ENCODE measurements around the gene COL18A1. TPM values are rescaled to one million over a fixed set of nuclear protein-coding genes. Genes with fewer than 3 reads are reported as not detected.

Gene COL18A1
- total RNA-seq, 2 donors from 2014 or later, result 117 to 134 TPM

DNA sequence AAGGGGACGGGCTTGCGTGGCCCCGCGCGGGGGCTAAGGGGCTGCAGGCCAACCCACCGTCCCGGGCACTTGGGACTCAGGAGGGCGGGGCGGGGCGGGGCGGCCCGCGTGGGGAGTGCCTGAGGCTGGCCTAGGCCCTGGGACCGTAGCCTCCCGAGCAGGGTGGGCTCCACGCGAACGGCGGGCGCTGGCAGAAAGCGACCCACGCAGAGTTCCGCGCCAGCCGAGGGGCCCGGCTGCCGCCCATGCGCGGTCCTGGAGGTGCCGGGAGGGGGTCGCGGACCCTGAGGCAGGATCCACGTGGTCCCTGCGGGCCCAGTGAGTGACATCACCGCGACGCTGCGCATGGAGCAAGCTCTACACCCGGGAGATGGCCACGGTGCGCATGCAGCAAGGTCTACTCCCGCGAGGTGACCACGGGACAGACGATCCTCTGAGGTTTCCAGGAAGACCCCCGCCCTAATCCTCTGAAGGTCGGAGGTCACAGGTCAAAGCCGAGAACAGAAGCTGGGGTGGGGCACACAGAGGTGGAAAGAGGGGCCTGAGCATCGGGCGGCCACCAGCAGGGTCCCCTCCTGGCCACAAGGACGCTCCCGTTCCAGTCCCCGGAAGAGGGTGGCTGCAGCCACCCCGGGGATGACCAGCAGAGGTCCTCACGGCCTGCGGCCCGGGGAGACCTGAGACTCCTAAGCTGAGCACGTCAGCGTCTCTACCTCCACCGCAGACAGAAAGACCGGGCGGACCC lies 150.8 kb downstream of the COL18A1 start:
- Histone ChIP-seq H3K36me3 (no peaks in the 10 kb centered on the region), H3K4me1 (peaks cover 0 to 15% of the 10 kb centered on the region in 2 donors), H3K9me3 (no peaks in the 10 kb centered on the region), H3K4me3 (peak overlapping the region; percentile 55 to 62), H3K27me3 (no peaks in the 10 kb centered on the region), H3K27ac (peak overlapping the region; percentile 78 to 94)
- DNase-seq (ENCODE audit: low spot score), result peak; percentile 84
- TF ChIP-seq, protein P1, sequence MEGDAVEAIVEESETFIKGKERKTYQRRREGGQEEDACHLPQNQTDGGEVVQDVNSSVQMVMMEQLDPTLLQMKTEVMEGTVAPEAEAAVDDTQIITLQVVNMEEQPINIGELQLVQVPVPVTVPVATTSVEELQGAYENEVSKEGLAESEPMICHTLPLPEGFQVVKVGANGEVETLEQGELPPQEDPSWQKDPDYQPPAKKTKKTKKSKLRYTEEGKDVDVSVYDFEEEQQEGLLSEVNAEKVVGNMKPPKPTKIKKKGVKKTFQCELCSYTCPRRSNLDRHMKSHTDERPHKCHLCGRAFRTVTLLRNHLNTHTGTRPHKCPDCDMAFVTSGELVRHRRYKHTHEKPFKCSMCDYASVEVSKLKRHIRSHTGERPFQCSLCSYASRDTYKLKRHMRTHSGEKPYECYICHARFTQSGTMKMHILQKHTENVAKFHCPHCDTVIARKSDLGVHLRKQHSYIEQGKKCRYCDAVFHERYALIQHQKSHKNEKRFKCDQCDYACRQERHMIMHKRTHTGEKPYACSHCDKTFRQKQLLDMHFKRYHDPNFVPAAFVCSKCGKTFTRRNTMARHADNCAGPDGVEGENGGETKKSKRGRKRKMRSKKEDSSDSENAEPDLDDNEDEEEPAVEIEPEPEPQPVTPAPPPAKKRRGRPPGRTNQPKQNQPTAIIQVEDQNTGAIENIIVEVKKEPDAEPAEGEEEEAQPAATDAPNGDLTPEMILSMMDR (IDR thresholded peaks at IDR 0.05), result peak; percentile 77 to 83

- Histone ChIP-seq H3K4me1 (peaks cover 0 to 15% of the 10 kb centered on the region in 2 donors), H3K9me3 (no peaks in the 10 kb centered on the region), H3K36me3 (no peaks in the 10 kb centered on the region), H3K27me3 (no peaks in the 10 kb centered on the region), H3K4me3 (peak overlapping the region in 1 of 2 donors; percentile 62), H3K27ac (peak overlapping the region; percentile 78 to 94)
- TF ChIP-seq, protein P1 (IDR thresholded peaks at IDR 0.05), result no peak
- DNase-seq (ENCODE audit: low spot score), result no peak
Observed at GRCh38 chr21:45556302-45556644, 151.3 kb downstream of the COL18A1 start.

DNA sequence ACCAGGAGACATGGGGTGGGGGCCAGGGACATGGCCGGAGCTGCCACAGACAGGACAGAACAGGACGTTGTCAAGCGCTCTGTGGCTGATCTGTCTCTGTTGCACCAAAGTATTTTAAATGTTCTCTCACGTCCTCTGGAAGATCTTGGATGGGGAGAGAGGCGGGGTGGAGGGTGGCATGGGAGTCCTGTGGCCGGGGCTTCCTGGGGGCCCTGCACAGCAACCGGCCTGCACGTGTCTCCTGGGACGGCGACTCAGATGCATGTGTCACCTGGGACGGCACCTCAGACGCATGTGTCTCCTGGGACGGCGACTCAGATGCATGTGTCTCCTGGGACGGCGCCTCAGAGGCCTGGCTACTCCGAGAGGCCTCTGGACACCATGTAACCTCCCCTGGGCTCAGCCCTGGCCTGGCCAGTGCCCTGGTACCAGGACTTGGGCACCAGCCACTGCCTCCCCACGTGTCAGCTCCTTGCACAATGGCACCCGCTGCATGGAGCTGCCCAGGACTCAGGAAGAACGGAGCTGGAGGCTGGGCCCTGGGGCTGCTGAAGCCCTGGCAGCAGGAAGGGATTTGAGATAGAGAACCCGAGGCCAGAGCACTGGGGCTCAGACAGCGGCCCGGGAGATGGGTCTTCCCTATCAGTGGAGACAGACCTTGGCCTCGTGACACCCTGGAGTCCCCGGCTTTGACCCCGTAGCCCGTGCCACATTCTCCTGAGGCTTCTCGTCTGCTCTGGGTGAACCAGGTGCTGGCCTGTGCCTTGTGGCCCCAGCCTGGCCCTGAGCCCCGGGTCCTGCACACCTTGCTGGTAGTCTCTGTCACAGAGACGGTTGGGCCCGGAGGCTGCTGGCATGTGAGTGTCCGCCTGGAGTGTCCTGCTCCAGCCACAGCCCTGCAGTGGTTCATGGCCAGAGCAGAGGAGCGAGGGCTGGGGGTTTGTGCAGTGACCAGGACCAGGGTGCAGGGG lies 152.0 kb downstream of the COL18A1 start:
- no peak for DNase-seq (ENCODE audit: low spot score)
- no peak overlapping the region for H3K27ac ChIP-seq
- H3K4me3 ChIP-seq, result no peak overlapping the region
- peaks cover 0 to 15% of the 10 kb centered on the region in 2 donors for H3K4me1 ChIP-seq
- H3K9me3 ChIP-seq, result no peaks in the 10 kb centered on the region
- H3K36me3 ChIP-seq, result no peaks in the 10 kb centered on the region
- H3K27me3 ChIP-seq, result no peaks in the 10 kb centered on the region
- TF ChIP-seq, protein P1 (IDR thresholded peaks at IDR 0.05), result no peak

DNA sequence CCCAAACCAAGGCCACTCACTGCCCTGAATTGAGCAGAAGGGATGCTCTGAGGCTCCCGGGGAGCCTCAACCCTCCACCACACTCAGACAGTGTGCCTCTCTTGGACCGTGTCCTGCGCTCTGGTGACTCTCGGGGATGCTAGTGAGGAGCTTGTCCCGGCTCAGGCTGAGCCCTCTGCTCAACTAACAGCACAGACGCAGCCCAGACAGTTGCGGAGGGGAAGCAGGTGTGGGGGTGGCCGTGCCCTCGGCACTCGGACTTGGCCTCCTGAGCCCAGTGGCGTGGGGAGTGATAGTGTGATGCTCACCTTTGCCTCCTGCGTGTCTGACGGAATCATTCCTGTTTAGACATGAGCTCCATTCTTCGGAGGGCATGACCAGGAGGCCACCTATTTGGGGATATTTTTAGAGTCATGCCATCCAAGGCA lies 152.7 kb downstream of the COL18A1 start:
- no peak overlapping the region for H3K4me3 ChIP-seq
- H3K27me3 ChIP-seq, result no peaks in the 10 kb centered on the region
- no peaks in the 10 kb centered on the region for H3K36me3 ChIP-seq
- no peak for DNase-seq (ENCODE audit: low spot score)
- peaks cover 0 to 15% of the 10 kb centered on the region in 2 donors for H3K4me1 ChIP-seq
- H3K9me3 ChIP-seq, result no peaks in the 10 kb centered on the region
- TF ChIP-seq, protein P1 (IDR thresholded peaks at IDR 0.05), result no peak
- no peak overlapping the region for H3K27ac ChIP-seq

GRCh38 chr21:45558044-45558721 lies 153.2 kb downstream of the COL18A1 start:
- Histone ChIP-seq H3K27ac (no peak overlapping the region), H3K4me1 (peaks cover 0 to 15% of the 10 kb centered on the region in 2 donors), H3K27me3 (no peaks in the 10 kb centered on the region), H3K4me3 (no peak overlapping the region), H3K9me3 (no peaks in the 10 kb centered on the region), H3K36me3 (no peaks in the 10 kb centered on the region)
- DNase-seq (ENCODE audit: low spot score), result no peak
- TF ChIP-seq, protein P1 (IDR thresholded peaks at IDR 0.05), result no peak

Measured in right atrium auricular region (tissue), 2 donors.